Activated CD8-positive, alpha-beta memory T cell treated with anti-CD3 and anti-CD28 coated beads, Interleukin-2, amount 50 U/mL, for 24 hours (primary cell): ENCODE measurements around the gene ZNF311.
"Not testable (repeated sequence)": the region's sequence is repeated elsewhere in the genome, so short reads cannot be mapped to it uniquely, and the experiment has no call there.

Experiments
- DNase-seq: peaks from one replicate; pipeline ENCODE4 v3.0.0-alpha.2; 2020; ENCODE audit errors: extremely low read depth

Gene ZNF311

DNA sequence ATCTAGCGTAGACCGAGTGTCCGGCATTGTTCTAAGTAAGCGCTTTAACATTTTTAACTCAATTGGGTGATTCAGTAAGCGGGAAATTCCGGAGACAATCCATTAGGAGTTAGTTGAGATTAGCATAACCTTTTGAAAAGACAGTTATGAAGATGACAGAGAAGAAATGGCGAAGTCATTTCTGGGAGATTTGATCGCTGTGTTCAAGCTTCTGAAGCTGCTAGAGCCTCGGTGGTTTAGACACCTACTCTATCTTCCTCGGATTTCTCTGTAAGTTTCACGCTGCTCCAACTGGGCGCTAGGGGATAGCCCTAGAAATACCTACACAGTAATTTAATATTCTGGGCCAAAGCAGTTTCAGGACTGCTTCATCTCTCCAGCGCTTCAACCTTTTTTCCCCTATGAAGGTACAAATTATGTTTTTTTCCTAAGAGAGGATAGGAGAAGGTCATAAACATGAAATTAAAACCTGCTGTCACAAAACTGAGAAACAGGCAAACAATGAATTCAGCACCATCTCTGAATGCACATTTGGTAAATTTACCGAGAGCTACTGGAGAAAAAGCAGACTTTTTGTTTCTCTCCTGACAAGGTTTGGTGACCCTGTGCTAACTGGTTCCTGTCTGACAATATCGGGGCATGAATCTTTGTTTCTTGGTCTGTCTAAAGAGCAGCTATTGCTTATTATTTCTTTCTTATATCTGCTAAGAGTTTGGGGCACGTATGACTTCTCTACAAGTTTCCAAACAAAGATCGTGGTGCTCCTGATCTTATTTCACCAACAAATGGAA, 22.4 kb downstream of the ZNF311 start:
- DNase-seq = no peak

DNA sequence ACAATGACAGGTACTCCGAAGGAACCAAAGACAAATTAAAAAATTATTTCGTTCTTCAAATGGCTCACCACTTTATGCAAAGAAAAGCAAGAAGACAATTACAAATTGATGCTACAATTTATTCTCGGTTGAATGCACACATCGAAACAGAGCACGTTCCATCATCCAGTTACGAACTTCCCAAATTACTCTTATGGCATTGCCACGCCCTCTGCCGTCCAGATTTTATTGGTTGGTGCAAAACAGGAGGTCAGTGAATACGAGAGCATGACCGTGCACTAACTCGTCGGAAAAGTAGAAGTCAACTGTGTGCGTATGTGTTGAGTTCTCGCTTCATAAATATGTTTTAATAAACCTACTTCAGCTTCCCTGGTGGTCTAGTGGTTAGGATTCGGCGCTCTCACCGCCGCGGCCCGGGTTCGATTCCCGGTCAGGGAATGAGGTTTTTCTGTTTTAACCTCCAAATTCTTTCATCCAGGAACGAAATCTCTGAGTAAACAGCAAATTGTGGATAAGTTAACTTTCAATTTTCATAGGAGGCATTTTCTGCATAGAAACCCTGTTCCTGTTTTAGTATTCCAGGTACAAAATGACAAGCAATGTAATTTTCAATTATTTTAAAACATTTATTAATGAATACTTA, 23.2 kb downstream of the ZNF311 start:
- DNase-seq = peak; percentile 43

DNA sequence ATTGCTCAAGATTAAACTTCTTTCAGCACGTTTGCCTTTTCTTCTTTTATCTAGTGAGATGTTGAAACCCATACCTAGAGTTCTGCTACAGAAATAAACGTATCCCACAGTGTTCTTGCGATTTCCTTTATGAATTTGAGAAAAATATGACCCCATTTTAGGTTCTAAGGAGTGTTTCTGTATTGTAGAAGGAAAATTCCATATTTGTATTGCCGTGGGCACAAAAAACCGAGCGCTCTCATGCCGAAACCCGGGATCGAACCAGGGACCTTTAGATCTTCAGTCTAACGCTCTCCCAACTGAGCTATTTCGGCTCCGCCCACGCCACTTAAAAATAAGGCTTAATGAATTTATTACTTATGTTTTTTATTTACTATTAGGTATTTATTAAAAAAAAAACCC, 23.7 kb downstream of the ZNF311 start:
- peak; percentile 54 for DNase-seq

DNA sequence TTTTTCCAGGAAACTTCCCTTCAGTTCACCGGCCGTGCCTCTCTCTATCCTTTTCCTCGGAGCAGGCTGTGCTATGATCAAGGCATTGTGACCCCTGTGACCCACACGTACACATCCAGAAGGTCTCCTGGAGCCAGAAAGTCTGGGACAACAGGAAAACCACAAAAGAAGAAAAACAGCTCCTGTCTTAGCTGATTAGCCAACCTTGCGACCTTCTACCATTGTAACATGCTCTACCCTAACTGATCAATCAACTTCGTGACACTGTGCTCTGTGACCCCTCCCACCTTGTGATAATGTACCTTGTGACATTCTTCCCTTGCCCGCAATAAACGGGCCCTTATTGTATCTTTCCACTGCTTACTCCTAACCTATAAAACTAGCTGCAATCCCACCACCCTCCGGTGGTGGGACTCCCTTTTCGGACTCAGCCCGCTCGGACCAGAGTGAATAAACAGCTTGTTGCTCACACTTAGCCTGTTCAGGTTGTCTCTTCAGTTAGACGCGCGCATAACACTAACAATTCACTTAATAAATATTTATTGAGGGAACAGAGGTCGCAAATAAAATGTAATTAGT, 24.2 kb downstream of the ZNF311 start:
- no peak for DNase-seq

DNA sequence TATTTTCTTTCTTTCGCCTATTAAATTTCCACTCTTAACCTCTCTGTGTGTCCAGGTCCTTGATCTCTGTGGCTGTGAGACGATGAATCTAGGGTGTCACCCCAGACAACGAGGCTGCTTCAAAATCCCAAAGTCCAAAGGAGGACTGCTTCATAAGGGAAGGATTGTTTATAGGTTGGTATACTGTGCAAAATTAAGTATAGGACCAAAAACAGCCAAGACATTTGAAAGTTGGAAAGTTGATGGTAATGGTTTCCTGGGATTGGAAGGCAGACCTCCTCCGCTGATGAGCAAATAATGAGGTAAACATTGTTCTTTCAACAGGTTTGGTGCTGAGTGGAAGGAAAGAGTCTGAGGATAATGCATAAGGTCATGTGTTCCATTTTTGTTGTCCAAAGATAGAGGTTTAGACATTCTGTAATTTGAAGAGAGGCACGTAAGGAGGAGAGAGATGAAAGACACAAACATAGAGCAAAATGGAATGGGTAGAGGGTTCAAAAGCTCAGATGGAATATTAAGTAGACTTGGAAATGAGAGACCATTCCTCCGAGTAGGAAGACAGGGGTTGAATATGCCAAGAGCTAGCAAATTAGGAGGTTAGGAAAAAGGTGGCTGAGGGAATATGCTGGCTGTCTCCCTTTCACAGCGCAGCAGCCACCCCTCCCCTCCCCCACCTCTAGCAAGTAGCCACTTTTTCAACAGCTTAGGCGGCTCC, 24.8 kb downstream of the ZNF311 start:
- no peak for DNase-seq

DNA sequence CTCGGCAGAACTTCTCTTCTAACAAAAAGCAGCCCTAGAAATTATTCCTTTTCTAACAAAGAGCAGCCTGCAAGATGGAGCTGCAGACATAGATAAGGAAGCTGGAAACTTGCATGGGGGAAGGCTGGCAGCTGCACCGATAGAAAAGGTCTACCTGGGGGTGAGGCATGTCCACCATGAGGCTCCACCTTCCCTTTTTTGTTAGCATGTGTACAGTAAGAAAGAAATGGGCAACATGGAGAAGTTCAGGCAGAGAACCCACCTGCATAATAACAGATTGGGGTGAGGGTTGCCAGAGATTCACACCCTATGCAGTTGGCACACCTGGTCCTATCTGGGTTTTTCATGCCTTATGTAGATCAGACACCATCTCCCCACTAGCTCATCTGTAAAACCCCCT, 25.4 kb downstream of the ZNF311 start:
- no peak for DNase-seq

DNA sequence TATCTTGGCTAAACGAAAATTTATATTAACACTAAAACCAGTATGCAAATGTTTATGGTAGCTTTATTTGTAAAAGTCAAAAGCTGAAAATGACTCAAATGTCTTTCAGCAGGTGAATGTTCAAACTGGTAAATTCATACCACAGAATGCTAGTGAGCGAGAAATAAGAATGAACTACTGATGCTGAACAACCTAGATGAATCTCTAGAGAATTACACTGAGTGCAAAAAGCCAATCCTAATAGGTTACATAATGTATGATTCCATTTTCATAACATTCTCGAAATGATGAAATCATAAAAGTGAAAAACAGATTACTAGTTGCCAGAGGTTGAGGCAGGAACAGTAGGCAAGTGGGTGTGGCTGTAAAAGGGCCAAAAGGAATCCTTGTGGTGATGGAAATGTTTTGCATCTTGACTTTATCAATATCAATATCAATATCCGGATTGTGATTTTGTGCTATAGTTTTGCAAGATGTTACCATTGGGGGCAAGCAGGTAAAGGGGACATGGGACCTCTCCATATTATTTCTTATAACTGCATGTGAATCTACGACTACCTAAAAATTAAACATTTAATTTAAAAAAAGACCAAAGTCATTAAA, 26.1 kb downstream of the ZNF311 start:
- DNase-seq = no peak

DNA sequence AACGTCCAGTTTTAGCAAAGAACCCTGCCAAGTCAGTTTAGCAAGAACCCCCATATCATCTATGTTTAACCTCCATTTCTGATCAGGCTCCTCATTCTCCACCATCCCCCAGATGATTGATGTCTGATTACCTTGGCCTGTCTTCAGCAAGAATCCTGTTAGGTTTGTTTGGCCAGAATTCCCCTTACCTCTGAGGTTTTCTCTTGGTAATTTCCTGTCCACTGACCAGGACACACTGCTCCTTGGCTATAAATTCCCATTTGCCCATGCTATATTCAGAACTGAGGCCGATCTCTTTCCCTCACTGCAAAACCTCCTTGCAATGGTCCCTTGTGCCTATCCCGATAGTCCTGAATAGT, 27.0 kb downstream of the ZNF311 start:
- DNase-seq = no peak

DNA sequence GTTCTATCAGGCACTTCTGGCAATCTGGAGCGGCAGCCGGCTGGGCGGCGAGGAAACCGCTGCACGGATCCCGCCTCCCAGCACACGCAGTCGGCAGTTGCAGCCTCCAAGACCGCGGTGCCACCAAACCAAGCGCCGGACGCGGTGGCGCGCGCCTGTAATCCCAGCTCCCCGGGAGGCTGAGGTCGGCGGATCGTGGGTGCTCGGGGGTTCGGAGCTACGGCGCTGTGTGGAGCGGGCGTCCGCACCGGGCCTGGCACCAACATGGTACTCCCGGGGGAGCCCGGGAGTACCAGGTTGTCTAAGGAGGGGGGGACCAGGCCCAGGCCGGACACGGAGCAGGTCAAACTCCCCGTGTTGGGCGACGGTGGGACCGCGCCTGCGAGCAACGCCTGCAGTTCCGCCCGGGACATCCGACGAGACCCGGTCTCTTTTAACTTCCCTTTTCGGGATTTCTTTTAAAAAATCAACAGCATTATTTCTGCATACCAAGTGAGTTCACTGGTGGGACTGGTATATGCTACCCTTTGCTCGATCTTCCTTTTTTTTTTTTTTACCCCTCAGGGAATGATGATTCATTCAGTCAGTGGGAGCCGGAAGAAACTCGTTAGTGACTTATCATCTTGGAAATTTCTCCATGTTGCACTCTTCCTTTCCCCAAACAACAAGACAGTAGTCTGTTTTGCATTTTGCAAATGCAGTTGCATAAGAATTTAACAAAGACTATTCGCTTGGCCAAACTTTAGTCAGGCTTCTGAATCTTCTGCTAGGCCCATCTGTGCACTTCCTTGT, 27.6 kb downstream of the ZNF311 start:
- no peak for DNase-seq

DNA sequence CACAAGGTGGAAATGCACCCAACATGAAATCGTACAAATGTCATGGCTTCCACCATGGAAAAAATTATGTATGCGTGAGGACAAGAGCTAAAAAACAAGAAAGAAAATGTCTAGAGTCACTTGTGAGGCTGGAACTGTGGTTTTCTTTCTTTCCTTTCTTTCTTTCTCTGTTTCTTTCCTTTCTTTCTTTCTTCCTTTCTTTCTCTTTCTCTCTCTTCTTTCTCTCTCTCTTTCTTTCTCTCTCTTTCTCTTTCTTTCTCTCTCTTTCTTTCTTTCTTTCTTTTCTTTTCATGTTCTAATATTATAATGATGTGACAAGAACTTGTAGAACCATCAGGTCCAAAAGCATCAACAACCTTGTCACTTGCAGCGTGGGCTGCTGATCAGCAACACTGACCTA, 28.4 kb downstream of the ZNF311 start:
- no peak for DNase-seq

DNA sequence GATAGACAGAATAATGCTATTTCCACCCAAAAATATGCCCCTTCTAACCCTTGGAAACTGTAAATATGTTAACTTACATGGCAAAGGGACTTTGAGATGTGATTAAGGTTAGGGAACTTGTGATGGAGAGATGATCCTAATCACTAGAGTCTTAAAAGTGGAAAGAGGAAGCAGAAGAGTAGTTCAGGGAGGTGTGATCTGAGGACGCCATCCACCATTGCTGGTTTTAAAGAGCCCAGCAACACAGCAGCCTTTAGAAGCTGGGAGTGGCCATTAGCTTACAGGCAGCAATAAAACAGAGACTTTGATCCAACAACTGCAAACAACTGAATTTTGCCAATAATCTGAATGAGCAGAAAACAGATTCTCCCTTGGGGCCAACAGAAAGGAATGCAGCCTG, 30.6 kb downstream of the ZNF311 start:
- DNase-seq = no peak

DNA sequence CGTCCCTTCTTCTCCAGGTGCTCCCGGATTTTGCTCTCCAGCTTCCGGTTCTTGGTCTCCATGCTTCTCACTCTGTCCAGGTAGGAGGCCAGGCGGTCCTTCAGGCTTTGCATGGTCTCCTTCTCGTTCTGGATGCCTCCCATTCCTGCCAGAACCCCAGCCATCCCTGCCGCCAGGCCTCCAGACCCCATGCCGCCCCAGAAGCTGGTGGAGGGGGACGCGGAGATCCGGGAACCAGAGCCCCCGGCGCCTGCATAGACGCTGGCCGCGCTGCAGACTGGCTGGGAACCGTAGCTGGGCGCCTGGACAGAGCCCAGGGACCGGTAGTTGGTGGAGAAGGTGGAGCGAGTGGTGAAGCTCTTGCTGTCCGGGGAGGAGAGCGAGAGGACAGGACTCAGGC, 35.1 kb downstream of the ZNF311 start:
- DNase-seq = not testable (repeated sequence)

DNA sequence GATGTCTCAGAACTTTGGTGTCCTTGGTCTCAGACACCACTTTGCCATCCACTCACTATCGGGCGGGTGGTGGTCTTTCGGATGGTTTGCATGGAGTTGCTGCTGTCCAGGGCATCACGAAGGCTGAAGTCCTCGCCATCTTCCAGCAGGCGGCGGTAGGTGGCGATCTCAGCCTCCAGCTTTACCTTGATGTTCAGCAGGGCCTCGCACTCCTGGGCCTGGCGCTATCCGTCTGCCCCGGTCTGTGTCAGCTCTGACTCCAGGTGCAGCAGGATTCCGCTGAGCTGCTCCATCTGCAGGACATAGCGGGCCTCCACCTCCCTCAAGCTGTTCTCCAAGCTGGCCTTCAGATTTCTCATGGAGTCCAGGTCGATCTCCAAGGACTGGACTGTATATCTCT, 36.0 kb downstream of the ZNF311 start:
- DNase-seq = no peak

DNA sequence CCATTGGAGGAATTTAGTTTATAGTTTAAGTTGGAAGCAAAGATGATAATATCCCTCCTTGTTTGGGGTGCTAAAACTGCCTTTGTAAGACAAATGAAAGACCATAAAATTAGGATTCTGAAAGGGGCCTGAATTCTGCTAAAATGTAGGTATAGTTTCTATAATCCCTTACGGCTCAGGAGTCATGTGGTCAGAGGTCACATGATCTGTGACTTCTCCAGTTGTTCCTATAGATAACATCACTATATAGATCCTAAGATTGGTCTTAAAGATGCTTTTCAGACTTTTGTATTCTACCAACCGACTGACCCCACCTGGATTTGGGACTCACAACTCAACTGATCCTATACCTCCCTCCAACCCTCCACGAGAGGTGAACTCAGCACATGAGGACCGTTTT, 36.6 kb downstream of the ZNF311 start:
- DNase-seq = no peak

DNA sequence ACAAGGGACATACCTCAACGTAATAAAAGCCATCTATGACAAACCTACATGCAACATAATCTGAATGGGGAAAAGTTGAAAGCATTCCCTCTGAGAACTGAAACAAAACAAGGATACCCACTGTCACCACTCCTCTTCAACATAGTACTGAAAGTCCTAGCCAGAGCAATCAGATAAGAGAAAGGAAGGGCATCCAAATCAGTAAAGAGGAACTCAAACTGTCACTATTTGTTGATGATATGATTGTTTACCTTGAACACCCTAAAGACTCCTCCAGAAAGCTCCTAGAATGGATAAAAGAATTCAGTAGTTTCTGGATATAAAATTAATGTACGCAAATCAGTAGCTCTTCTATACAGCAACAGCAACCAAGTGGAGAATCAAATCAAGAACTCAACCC, 39.4 kb downstream of the ZNF311 start:
- DNase-seq = no peak

DNA sequence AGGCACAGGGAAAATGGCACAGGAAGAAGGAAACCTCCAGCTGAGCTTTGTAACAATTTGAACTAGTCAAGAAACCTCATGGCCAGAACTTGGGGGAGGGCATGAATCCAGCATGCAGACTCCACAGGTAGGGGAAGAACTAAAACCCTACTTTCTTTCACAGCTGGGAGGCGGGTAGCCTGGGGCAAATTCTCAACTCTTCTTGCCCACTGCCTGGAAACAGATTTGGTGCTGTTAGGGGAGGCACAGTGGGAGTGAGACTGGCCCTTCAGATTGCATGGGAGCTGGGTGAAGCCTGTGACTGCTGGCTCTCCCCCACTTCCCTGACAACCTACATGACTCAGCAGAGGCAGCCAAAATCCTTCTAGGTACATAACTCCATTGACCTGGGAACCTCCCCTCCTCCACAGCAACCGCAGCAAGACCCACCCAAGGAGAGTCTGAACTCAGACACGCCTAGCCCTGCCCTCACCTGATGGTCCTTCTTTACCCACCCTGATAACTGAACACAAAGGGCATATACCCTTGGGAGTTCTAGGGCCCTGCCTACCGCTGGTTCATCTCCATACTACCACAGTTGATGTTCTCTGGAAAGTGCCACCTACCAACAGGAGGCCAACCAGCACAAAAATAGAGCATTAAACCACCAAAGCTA, 44.1 kb downstream of the ZNF311 start:
- DNase-seq = no peak

DNA sequence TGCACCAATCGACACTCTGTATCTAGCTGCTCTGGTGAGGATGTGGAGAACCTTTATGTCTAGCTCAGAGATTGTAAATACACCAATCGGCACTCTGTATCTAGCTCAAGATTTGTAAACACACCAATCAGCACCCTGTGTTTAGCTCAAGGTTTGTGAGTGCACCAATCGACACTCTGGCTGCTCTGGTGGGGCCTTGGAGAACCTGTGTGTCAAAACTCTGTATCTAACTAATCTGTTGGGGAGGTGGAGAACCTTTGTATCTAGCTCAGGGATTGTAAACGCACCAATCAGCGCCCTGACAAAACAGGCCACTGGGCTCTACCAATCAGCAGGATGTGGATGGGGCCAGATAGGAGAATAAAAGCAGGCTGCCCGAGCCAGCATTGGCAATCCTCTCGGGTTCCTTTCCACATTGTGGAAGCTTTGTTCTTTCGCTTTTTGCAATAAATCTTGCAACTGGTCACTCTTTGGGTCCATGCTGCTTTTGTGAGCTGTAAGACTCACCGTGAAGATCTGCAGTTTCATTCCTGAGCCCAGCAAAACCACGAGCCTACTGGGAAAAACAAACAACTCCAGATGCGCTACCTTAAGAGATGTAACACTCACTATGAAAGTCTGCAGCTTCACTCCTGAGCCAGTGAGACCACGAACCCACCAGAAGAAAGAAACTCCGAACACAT, 46.4 kb downstream of the ZNF311 start:
- DNase-seq = not testable (repeated sequence)

DNA sequence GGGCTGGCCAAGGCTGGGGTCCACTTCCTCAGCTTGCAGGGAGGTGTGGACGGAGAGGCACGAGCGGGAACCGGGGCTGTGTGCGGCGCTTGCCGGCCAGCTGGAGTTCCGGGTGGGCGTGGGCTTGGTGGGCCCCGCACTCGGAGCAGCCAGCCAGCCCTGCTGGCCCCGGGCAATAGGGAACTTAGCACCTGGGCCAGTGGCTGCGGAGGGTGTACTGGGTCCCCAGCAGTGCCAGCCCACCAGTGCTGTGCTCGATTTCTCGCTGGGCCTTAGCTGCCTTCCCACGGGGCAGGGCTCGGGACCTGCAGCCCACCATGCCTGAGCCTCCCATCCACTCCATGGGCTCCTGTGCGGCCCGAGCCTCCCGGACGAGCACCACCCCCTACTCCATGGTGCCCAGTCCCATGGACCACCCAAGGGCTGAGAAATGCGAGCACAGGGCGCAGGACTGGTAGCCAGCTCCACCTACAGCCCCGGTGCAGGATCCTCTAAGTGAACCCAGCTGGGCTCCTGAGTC, 47.3 kb downstream of the ZNF311 start:
- DNase-seq = not testable (repeated sequence)

DNA sequence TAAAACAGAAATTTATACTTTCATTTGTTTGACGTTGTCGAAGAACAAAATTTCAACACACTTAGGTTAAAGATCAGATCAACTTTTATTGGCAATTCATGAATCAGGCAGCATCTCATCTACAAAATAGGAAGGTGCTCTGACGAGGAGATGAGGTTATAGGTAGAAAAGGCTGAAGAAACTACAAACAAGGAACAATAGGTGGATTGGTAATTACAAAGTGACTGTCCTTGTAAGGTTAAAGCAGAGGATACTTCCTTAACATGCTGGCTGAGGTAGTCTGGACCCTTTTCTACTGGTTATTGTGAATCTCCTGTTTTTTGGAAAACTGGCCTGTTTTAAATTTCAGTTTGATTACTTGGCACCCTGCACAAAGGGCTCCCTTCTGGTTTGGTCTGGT, 48.8 kb downstream of the ZNF311 start:
- no peak for DNase-seq
